ENCODE measurements around the gene MYRIP. TPM values are rescaled to one million over a fixed set of nuclear protein-coding genes. Genes with fewer than 3 reads are reported as not detected.

MYRIP gene
- total and polyA plus RNA-seq, 11 donors: 0.42 to 2.2 (median 0.90) TPM

- Histone ChIP-seq H3K9me3 (no peaks in the 10 kb centered on the region), H3K27me3 (no peaks in the 10 kb centered on the region), H3K4me3 (no peak overlapping the region), H3K27ac (peak overlapping the region in 7 of 12 donors; percentile 42 to 79 (median 68)), H3K36me3 (no peaks in the 10 kb centered on the region), H3K4me1 (peaks cover 0 to 27% (median 1%) of the 10 kb centered on the region in 12 donors)
- DNase-seq (no peak), ATAC-seq (peak in 2 of 4 donors; percentile 3 to 4)
- TF ChIP-seq, protein P1, sequence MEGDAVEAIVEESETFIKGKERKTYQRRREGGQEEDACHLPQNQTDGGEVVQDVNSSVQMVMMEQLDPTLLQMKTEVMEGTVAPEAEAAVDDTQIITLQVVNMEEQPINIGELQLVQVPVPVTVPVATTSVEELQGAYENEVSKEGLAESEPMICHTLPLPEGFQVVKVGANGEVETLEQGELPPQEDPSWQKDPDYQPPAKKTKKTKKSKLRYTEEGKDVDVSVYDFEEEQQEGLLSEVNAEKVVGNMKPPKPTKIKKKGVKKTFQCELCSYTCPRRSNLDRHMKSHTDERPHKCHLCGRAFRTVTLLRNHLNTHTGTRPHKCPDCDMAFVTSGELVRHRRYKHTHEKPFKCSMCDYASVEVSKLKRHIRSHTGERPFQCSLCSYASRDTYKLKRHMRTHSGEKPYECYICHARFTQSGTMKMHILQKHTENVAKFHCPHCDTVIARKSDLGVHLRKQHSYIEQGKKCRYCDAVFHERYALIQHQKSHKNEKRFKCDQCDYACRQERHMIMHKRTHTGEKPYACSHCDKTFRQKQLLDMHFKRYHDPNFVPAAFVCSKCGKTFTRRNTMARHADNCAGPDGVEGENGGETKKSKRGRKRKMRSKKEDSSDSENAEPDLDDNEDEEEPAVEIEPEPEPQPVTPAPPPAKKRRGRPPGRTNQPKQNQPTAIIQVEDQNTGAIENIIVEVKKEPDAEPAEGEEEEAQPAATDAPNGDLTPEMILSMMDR (IDR thresholded peaks at IDR 0.05): no peak
- TF ChIP-seq POLR2A (IDR thresholded peaks at IDR 0.05): no peak
- intact Hi-C loops (cut with DNase I): loop anchor here in 3 of 10 donors (5.0 kb wide), 1 partner anchor 44 kb away; no protein-coding TSS in a partner anchor
Measured at GRCh38 chr3:40248591-40248990, 439.2 kb downstream of the MYRIP start.

- H3K4me3 ChIP-seq: no peak overlapping the region
- intact Hi-C loops (cut with DNase I): loop anchor here in 3 of 10 donors (5.0 kb wide), 1 partner anchor 43 kb away; no protein-coding TSS in a partner anchor
- ATAC-seq: peak; percentile 90 to 97 (median 92)
- DNase-seq: peak in 4 of 5 donors; percentile 33 to 65 (median 49)
- peak overlapping the region in 7 of 12 donors; percentile 42 to 79 (median 68) for H3K27ac ChIP-seq
- no peak for TF ChIP-seq POLR2A (IDR thresholded peaks at IDR 0.05)
- TF ChIP-seq, protein P1 (IDR thresholded peaks at IDR 0.05): no peak
- H3K4me1 ChIP-seq: peaks cover 0 to 27% (median 1%) of the 10 kb centered on the region in 12 donors
- no peaks in the 10 kb centered on the region for H3K36me3 ChIP-seq
- H3K9me3 ChIP-seq: no peaks in the 10 kb centered on the region
- WGBS, 4 donors: 28 to 64% (median 56%) methylated on average over 3 of the region's 3 CpGs
- H3K27me3 ChIP-seq: no peaks in the 10 kb centered on the region
Measured at GRCh38 chr3:40249168-40249567, 439.8 kb downstream of the MYRIP start.

- no peak for DNase-seq
Measured at GRCh38 chr3:40254491-40254890, 445.1 kb downstream of the MYRIP start.

DNA sequence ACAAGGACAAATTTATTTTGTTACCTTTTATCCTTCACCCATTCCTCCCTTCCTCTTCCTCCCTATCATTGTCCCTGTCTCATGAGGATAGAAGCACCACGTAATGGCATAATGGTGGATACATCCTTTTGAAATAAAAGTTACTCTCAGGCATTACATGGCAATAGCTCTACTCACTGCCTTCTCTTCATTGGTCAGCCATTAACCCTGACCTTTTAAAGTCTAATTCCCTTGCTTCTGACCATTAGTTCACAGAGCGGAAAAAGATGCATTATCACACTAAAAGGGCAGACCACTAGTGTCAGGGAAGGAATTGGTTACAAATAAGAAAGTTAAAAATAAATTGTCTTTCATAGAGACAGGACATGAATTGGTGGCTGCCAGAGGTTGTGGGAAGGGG lies 445.5 kb downstream of the MYRIP start:
- TF ChIP-seq, protein P1 (IDR thresholded peaks at IDR 0.05): no peak
- TF ChIP-seq POLR2A (IDR thresholded peaks at IDR 0.05): no peak
- intact Hi-C loops (cut with DNase I): no loop called here
- Histone ChIP-seq H3K9me3 (no peaks in the 10 kb centered on the region), H3K27ac (no peak overlapping the region), H3K4me3 (no peak overlapping the region), H3K27me3 (no peaks in the 10 kb centered on the region), H3K4me1 (peaks cover 0 to 20% (median 0%) of the 10 kb centered on the region in 12 donors), H3K36me3 (no peaks in the 10 kb centered on the region)
- DNase-seq: no peak
- no peak for ATAC-seq
- WGBS, 4 donors: 74 to 84% (median 81%) methylated on average over 2 of the region's 2 CpGs

More at GRCh38 chr3:40254491-40254890, 445.1 kb downstream of the MYRIP start:
- H3K9me3 ChIP-seq: no peaks in the 10 kb centered on the region
- H3K4me3 ChIP-seq: no peak overlapping the region
- intact Hi-C loops (cut with DNase I): no loop called here
- no peak for TF ChIP-seq POLR2A (IDR thresholded peaks at IDR 0.05)
- TF ChIP-seq, protein P1 (IDR thresholded peaks at IDR 0.05): no peak
- no peak for ATAC-seq
- 95 to 100% (median 96%) methylated on average over 2 of the region's 2 CpGs for WGBS, 4 donors
- H3K4me1 ChIP-seq: peaks cover 0 to 24% (median 0%) of the 10 kb centered on the region in 12 donors
- no peaks in the 10 kb centered on the region for H3K36me3 ChIP-seq
- no peaks in the 10 kb centered on the region for H3K27me3 ChIP-seq
- H3K27ac ChIP-seq: no peak overlapping the region
